ENCODE results near the gene RAP2B. TPM values are rescaled to one million over a fixed set of nuclear protein-coding genes. Genes with fewer than 3 reads are reported as not detected.

RAP2B gene
- total and polyA plus RNA-seq, 2 of the 13 experiments (the other 11 are each of a cell fraction or from before 2014, with no cell fraction given), result 6.4 to 7.1 TPM

DNA sequence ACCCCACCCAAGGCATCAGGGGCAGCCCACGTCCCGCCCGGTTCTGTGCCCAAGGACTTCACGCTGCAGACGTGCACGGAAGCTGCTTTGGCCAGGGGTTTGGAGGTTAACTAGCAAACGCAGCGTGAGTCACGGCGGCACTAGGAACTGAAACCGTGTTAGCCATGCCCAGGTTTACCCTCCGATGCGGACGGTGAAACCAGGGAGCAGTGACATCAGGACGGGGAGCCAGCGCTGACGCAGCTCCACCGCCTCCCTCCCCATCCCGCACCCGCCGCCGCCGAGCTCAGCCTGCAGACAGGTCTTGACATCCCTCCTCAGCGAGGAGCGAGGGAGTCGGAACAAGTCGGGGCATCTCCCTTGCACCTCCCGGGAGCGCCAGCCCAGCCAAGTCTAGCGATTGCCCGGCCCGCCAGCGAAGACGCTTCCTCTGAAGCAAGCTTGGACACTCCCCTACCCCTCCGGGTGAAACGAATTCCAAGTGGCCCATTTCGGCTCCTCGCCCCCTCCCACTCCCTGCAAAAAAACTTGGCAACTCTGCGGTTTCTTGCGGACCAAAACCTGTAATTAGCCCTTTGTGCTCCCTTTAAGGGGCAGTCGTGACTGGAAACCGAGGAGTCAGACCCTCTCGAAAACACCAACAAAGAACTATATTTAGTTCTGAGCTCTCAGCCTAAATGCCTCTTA is 1.4 kb upstream of the RAP2B start (continued):
- TF ChIP-seq, protein P1, sequence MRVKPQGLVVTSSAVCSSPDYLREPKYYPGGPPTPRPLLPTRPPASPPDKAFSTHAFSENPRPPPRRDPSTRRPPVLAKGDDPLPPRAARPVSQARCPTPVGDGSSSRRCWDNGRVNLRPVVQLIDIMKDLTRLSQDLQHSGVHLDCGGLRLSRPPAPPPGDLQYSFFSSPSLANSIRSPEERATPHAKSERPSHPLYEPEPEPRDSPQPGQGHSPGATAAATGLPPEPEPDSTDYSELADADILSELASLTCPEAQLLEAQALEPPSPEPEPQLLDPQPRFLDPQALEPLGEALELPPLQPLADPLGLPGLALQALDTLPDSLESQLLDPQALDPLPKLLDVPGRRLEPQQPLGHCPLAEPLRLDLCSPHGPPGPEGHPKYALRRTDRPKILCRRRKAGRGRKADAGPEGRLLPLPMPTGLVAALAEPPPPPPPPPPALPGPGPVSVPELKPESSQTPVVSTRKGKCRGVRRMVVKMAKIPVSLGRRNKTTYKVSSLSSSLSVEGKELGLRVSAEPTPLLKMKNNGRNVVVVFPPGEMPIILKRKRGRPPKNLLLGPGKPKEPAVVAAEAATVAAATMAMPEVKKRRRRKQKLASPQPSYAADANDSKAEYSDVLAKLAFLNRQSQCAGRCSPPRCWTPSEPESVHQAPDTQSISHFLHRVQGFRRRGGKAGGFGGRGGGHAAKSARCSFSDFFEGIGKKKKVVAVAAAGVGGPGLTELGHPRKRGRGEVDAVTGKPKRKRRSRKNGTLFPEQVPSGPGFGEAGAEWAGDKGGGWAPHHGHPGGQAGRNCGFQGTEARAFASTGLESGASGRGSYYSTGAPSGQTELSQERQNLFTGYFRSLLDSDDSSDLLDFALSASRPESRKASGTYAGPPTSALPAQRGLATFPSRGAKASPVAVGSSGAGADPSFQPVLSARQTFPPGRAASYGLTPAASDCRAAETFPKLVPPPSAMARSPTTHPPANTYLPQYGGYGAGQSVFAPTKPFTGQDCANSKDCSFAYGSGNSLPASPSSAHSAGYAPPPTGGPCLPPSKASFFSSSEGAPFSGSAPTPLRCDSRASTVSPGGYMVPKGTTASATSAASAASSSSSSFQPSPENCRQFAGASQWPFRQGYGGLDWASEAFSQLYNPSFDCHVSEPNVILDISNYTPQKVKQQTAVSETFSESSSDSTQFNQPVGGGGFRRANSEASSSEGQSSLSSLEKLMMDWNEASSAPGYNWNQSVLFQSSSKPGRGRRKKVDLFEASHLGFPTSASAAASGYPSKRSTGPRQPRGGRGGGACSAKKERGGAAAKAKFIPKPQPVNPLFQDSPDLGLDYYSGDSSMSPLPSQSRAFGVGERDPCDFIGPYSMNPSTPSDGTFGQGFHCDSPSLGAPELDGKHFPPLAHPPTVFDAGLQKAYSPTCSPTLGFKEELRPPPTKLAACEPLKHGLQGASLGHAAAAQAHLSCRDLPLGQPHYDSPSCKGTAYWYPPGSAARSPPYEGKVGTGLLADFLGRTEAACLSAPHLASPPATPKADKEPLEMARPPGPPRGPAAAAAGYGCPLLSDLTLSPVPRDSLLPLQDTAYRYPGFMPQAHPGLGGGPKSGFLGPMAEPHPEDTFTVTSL (CRISPR knock-in tag; IDR thresholded peaks at IDR 0.05; ENCODE audit: borderline replicate concordance), result peak; percentile 45; the same call in 1 of the 2 replicates
- peak; percentile 47; the same call in 1 of the 2 replicates for TF ChIP-seq ZNF556 (CRISPR knock-in tag; IDR thresholded peaks at IDR 0.05; ENCODE audit: borderline replicate concordance)
- TF ChIP-seq RAD21 (CRISPR knock-in tag; IDR thresholded peaks at IDR 0.05), result no peak
- 0 out of 2 replicates have a peak, but pooled peaks have one; percentile 26 for TF ChIP-seq FOXK1 (CRISPR knock-in tag; IDR thresholded peaks at IDR 0.05; ENCODE audit: borderline replicate concordance, low read depth)
- no peak for TF ChIP-seq SP4 (CRISPR knock-in tag; IDR thresholded peaks at IDR 0.05)
- no peak for TF ChIP-seq ZNF10 (CRISPR knock-in tag; IDR thresholded peaks at IDR 0.05; ENCODE audit: borderline replicate concordance, low read depth)
- no peak for TF ChIP-seq MTF2 (CRISPR knock-in tag; IDR thresholded peaks at IDR 0.05; ENCODE audit: borderline replicate concordance)
- no peak for TF ChIP-seq NFIB (CRISPR knock-in tag; IDR thresholded peaks at IDR 0.05; ENCODE audit: borderline replicate concordance)
- TF ChIP-seq ZMYM3 (CRISPR knock-in tag; IDR thresholded peaks at IDR 0.05), result peak; percentile 37
- TF ChIP-seq, protein P2, sequence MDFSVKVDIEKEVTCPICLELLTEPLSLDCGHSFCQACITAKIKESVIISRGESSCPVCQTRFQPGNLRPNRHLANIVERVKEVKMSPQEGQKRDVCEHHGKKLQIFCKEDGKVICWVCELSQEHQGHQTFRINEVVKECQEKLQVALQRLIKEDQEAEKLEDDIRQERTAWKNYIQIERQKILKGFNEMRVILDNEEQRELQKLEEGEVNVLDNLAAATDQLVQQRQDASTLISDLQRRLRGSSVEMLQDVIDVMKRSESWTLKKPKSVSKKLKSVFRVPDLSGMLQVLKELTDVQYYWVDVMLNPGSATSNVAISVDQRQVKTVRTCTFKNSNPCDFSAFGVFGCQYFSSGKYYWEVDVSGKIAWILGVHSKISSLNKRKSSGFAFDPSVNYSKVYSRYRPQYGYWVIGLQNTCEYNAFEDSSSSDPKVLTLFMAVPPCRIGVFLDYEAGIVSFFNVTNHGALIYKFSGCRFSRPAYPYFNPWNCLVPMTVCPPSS (IDR thresholded peaks at IDR 0.05), result no peak
- peak; percentile 74 for TF ChIP-seq KDM2A (CRISPR knock-in tag; IDR thresholded peaks at IDR 0.05; ENCODE audit: borderline replicate concordance, low read depth)
- TF ChIP-seq HOXA3 (CRISPR knock-in tag; IDR thresholded peaks at IDR 0.05), result peak; percentile 46; the same call in 1 of the 2 replicates
- TF ChIP-seq ZNF746 (CRISPR knock-in tag; IDR thresholded peaks at IDR 0.05), result peak; percentile 26; the same call in 1 of the 2 replicates
- no peak for TF ChIP-seq KLF16 (CRISPR knock-in tag; IDR thresholded peaks at IDR 0.05)
- no peak for TF ChIP-seq ZNF850 (CRISPR knock-in tag; conservative IDR thresholded peaks at IDR 0.05)
- no peak for TF ChIP-seq ZNF367 (CRISPR knock-in tag; IDR thresholded peaks at IDR 0.05; ENCODE audit: borderline replicate concordance)
- peak; percentile 90 for TF ChIP-seq AGO2 (optimal IDR thresholded peaks at IDR 0.05; ENCODE audit: low read depth, low read length)
- TF ChIP-seq ZNF879 (CRISPR knock-in tag; IDR thresholded peaks at IDR 0.05), result no peak
- peak; percentile 36; the same call in 1 of the 2 replicates for TF ChIP-seq ZSCAN29 (CRISPR knock-in tag; conservative IDR thresholded peaks at IDR 0.05)
- TF ChIP-seq, protein P3, sequence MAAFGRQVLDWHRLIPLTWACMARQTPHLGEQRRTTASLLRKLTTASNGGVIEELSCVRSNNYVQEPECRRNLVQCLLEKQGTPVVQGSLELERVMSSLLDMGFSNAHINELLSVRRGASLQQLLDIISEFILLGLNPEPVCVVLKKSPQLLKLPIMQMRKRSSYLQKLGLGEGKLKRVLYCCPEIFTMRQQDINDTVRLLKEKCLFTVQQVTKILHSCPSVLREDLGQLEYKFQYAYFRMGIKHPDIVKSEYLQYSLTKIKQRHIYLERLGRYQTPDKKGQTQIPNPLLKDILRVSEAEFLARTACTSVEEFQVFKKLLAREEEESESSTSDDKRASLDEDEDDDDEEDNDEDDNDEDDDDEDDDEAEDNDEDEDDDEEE (CRISPR knock-in tag; IDR thresholded peaks at IDR 0.05), result peak; percentile 75; the same call in 1 of the 2 replicates
